Endodermal cell (in vitro differentiated cells): ENCODE data around the gene TTK. TPM values are rescaled to one million over a fixed set of nuclear protein-coding genes. Genes with fewer than 3 reads are reported as not detected.

ENCODE experiments used
- DNase-seq: peaks from one replicate; pipeline ENCODE4 v3.0.0-alpha.2; 2017
- H3K27ac ChIP-seq: 2 replicates; pipeline ENCODE4 v1.5.1; 2013; ENCODE audit warnings: mild to moderate bottlenecking, low read depth, low read length, moderate library complexity
- H3K27me3 ChIP-seq: 2 replicates; pipeline ENCODE4 v1.6.1; 2013; ENCODE audit warnings: mild to moderate bottlenecking, low read length, moderate library complexity; ENCODE audit not compliant: insufficient read depth, control insufficient read depth, poor library complexity, severe bottlenecking
- H3K36me3 ChIP-seq: 2 replicates; pipeline ENCODE4 v1.7.0; 2013; ENCODE audit warnings: mild to moderate bottlenecking, low read length, moderate library complexity; ENCODE audit not compliant: control insufficient read depth, insufficient read depth
- H3K4me1 ChIP-seq: one replicate; pipeline ENCODE4 v1.7.0; 2013; ENCODE audit warnings: low read length; ENCODE audit not compliant: control insufficient read depth, insufficient read depth
- H3K4me3 ChIP-seq: 2 replicates; pipeline ENCODE4 v1.5.1; 2013; ENCODE audit warnings: mild to moderate bottlenecking, low read length, moderate library complexity
- H3K9ac ChIP-seq: 2 replicates; pipeline ENCODE4 v1.6.1; 2013; ENCODE audit warnings: mild to moderate bottlenecking, low read length, moderate library complexity; ENCODE audit not compliant: poor library complexity, severe bottlenecking; ENCODE audit errors: extremely low read depth
- H3K9me3 ChIP-seq: 2 replicates; pipeline ENCODE4 v1.6.1; 2013; ENCODE audit warnings: mild to moderate bottlenecking, low read length, moderate library complexity; ENCODE audit not compliant: control insufficient read depth
- H3K27ac Mint-ChIP-seq: 2 replicates; pipeline ENCODE4 v1.8.0; 2020; ENCODE audit warnings: mixed read lengths
- H3K27me3 Mint-ChIP-seq: 2 replicates; pipeline ENCODE4 v1.8.0; 2021; ENCODE audit warnings: mild to moderate bottlenecking, mixed read lengths; ENCODE audit not compliant: insufficient read depth
- H3K36me3 Mint-ChIP-seq: 2 replicates; pipeline ENCODE4 v1.8.0; 2020; ENCODE audit warnings: low read depth, mixed read lengths
- H3K4me1 Mint-ChIP-seq: 2 replicates; pipeline ENCODE4 v1.8.0; 2020; ENCODE audit warnings: mixed read lengths
- H3K4me3 Mint-ChIP-seq: 2 replicates; pipeline ENCODE4 v1.8.0; 2020; ENCODE audit warnings: mild to moderate bottlenecking, moderate library complexity, mixed read lengths
- H3K9me3 Mint-ChIP-seq: 2 replicates; pipeline ENCODE4 v1.8.0; 2020; ENCODE audit warnings: mild to moderate bottlenecking, mixed read lengths
- WGBS, 2 experiments: methylation state at CpG; one replicate each; pipeline versions ENCODE4 v1.1.5 to v1.1.7; 2013; ENCODE audit warnings: missing lambda C conversion rate in 2 of 2, mixed read lengths in 1 of 2; ENCODE audit not compliant: insufficient coverage in 1 of 2, insufficient read length in 1 of 2; 5-methylcytosine and 5-hydroxymethylcytosine counted together
- total RNA-seq, 2 donors: library from RNA; stranded (reverse); fragmentation: NEBNext Ultra II Directional in 1 of 2; extraction: Animal tissue kit (Norgen Biotek cat#: 25700) in 1 of 2; gene quantifications; 2 replicates in 1 of 2; 3 replicates in 1 of 2; pipeline ENCODE4 v1.2.1, GENCODE V29; 2021
- TF ChIP-seq, protein P1 (sequence below): fragments of 200-600 bp; sonication (generic); conservative IDR thresholded peaks from 2 replicates; pipeline ENCODE4 v1.5.0; 2021; ENCODE audit warnings: antibody characterized with exemption, mild to moderate bottlenecking

Gene TTK
- total RNA-seq, 2 donors from 2014 or later = 31.5 to 45.0 TPM

DNA sequence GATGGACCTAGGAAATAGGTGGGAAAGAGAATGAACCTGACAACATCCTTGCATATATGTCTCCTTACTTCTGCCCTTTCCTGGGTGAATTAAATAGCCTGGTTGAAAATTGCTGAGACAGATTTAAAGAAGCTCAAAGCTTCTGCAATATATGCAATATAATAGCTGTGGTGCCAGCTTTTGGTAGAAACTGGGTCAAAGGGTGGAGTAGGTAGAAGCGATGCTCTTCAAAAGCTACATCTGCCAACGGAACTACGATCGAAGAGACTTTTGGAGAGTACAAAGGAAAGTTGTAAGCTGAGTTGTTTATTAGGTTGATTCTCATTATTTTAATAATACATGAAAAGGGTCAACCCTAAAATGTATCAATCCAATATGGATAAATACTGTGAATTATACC is 22.8 kb upstream of the TTK start:
- H3K36me3 ChIP-seq = no peaks in the 10 kb centered on the region
- H3K27ac ChIP-seq = no peak overlapping the region
- no peaks in the 10 kb centered on the region for H3K9me3 Mint-ChIP-seq
- no peak overlapping the region for H3K4me3 Mint-ChIP-seq
- H3K27ac Mint-ChIP-seq = no peak overlapping the region
- no peak overlapping the region for H3K4me3 ChIP-seq
- H3K9me3 ChIP-seq = no peaks in the 10 kb centered on the region
- H3K27me3 Mint-ChIP-seq = no peaks in the 10 kb centered on the region
- H3K27me3 ChIP-seq = no peaks in the 10 kb centered on the region
- TF ChIP-seq, protein P1, sequence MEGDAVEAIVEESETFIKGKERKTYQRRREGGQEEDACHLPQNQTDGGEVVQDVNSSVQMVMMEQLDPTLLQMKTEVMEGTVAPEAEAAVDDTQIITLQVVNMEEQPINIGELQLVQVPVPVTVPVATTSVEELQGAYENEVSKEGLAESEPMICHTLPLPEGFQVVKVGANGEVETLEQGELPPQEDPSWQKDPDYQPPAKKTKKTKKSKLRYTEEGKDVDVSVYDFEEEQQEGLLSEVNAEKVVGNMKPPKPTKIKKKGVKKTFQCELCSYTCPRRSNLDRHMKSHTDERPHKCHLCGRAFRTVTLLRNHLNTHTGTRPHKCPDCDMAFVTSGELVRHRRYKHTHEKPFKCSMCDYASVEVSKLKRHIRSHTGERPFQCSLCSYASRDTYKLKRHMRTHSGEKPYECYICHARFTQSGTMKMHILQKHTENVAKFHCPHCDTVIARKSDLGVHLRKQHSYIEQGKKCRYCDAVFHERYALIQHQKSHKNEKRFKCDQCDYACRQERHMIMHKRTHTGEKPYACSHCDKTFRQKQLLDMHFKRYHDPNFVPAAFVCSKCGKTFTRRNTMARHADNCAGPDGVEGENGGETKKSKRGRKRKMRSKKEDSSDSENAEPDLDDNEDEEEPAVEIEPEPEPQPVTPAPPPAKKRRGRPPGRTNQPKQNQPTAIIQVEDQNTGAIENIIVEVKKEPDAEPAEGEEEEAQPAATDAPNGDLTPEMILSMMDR = no peak
- H3K9ac ChIP-seq = no peak overlapping the region
- no peak for DNase-seq
- H3K36me3 Mint-ChIP-seq = no peaks in the 10 kb centered on the region
- no peaks in the 10 kb centered on the region for H3K4me1 Mint-ChIP-seq
- no peaks in the 10 kb centered on the region for H3K4me1 ChIP-seq
- 92 to 100% methylated on average over 1 to 4 of the region's 4 CpGs for WGBS, 2 experiments

DNA sequence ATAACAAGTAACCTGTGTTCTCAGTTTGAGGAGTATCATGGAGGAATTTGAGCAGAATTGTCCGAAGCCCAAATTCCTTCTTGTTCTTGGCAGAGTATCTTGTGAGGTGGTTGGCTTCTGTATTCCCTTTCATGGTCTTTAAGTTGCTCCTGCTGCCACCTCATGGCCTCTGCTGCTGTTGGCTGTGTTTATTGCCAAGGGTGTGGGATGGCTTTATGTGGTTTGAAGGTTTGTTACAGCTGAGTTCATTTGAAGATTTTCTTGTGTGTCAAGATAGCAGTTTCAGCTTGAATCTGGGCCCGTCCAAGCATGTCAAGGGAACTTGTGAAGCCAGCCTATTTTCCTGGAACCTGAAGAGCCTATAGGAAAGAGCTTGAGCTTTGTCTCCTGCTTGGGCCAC is 20.2 kb upstream of the TTK start:
- Mint-ChIP-seq H3K9me3 (no peaks in the 10 kb centered on the region), H3K27ac (no peak overlapping the region), H3K36me3 (no peaks in the 10 kb centered on the region), H3K27me3 (no peaks in the 10 kb centered on the region), H3K4me1 (no peaks in the 10 kb centered on the region), H3K4me3 (no peak overlapping the region)
- DNase-seq = peak; percentile 69
- TF ChIP-seq, protein P1 = peak; percentile 57
- Histone ChIP-seq H3K4me3 (no peak overlapping the region), H3K9ac (no peak overlapping the region), H3K4me1 (no peaks in the 10 kb centered on the region), H3K27ac (no peak overlapping the region), H3K27me3 (no peaks in the 10 kb centered on the region), H3K9me3 (no peaks in the 10 kb centered on the region), H3K36me3 (no peaks in the 10 kb centered on the region)
- WGBS, 2 experiments = 70% methylated on average over 1 to 2 of the region's 2 CpGs

DNA sequence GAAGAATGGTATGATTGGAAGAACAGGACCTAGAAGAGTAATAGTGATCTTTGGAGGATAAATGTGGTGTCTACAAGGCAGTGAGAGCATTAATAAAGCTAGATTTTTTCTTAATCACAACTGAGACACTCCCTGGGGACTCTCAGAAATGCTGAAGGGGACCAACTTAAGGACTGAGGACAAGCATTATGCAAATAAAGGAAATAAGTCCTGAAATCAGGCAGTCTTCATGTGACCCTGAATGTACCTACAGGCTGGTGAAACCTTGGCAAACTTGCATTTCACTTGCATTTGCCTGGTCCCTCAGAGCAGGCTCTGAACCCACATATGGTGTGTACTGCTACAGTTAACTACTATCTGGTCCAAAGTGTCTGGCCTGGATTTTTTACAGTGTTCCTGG is 19.3 kb upstream of the TTK start:
- DNase-seq = no peak
- TF ChIP-seq, protein P1 = no peak
- no peaks in the 10 kb centered on the region for H3K4me1 Mint-ChIP-seq
- no peaks in the 10 kb centered on the region for H3K27me3 Mint-ChIP-seq
- Histone ChIP-seq H3K9me3 (no peaks in the 10 kb centered on the region), H3K9ac (no peak overlapping the region), H3K4me3 (no peak overlapping the region), H3K27me3 (no peaks in the 10 kb centered on the region), H3K4me1 (no peaks in the 10 kb centered on the region), H3K27ac (no peak overlapping the region), H3K36me3 (no peaks in the 10 kb centered on the region)
- H3K36me3 Mint-ChIP-seq = no peaks in the 10 kb centered on the region
- H3K4me3 Mint-ChIP-seq = no peak overlapping the region
- H3K27ac Mint-ChIP-seq = no peak overlapping the region
- no peaks in the 10 kb centered on the region for H3K9me3 Mint-ChIP-seq
